ENCODE data around the gene NTM. TPM values are rescaled to one million over a fixed set of nuclear protein-coding genes. Genes with fewer than 3 reads are reported as not detected.

Gene NTM
- total and polyA plus RNA-seq, 2 donors (not counting 3 experiments of a cell fraction or from before 2014, with no cell fraction given), result 1.00 to 1.1 TPM

- no peak overlapping the region for H3K9ac ChIP-seq (replicated peaks; ENCODE audit: extremely low read depth, insufficient read depth, low read length)
- DNase-seq (ENCODE audit: low read depth, low spot score) (no peak), FAIRE-seq (no peak)
- BruUV-seq (replicated peaks), result no TSS peak
- POLR2A ChIA-PET, result no interaction called here
- no peak for TF ChIP-seq GATA2 (IDR thresholded peaks at IDR 0.05; ENCODE audit: insufficient read depth, insufficient read length, low read depth, low read length)
- H3K27ac ChIP-seq (ENCODE audit: insufficient read depth, low read depth, low read length), result no peak overlapping the region
- H3K4me1 ChIP-seq (ENCODE audit: control insufficient read depth, extremely low read depth, insufficient read depth, low read length), result no peaks in the 10 kb centered on the region
- no peak overlapping the region for H2AFZ ChIP-seq (ENCODE audit: low read depth, low read length)
- no peak overlapping the region for H3K4me3 ChIP-seq (replicated peaks in 1 of 3; ENCODE audit: insufficient read depth in 1 of 3, low read depth in 1 of 3, low read length in 3 of 3)
- no peaks in the 10 kb centered on the region for H3K9me1 ChIP-seq (replicated peaks; ENCODE audit: control insufficient read depth, extremely low read depth, insufficient read depth, low read length)
- H4K20me1 ChIP-seq (replicated peaks; ENCODE audit: control insufficient read depth, extremely low read depth, insufficient read depth, low read length), result no peaks in the 10 kb centered on the region
- no peaks in the 10 kb centered on the region for H3K27me3 ChIP-seq (ENCODE audit: control insufficient read depth in 2 of 2, insufficient read depth in 2 of 2, low read length in 2 of 2)
- intact Hi-C loops (cut with micrococcal nuclease) (no loop called here), dilution Hi-C loops (cut with MboI; ENCODE audit: extremely low pct_ligation_motif_present, low sequenced_read_pairs) (no loop called here)
- no peaks in the 10 kb centered on the region for H3K9me3 ChIP-seq (replicated peaks; ENCODE audit: control insufficient read depth, insufficient read depth, low read length)
- CTCF ChIA-PET, result no interaction called here
- H3K79me2 ChIP-seq (ENCODE audit: control insufficient read depth, insufficient read depth, low read length), result no peaks in the 10 kb centered on the region
- H3K4me2 ChIP-seq (ENCODE audit: insufficient read depth, low read length), result no peak overlapping the region
- no peaks in the 10 kb centered on the region for H3K36me3 ChIP-seq (ENCODE audit: control insufficient read depth in 2 of 2, extremely low read depth in 1 of 2, insufficient read depth in 2 of 2, low read length in 2 of 2)
These were observed 868.0 kb downstream of the NTM start for GRCh38 chr11:132238331-132238866.

GRCh38 chr11:132240374-132240773, 870.0 kb downstream of the NTM start:
- Histone ChIP-seq H3K4me3 (replicated peaks in 1 of 3; ENCODE audit: insufficient read depth in 1 of 3, low read depth in 1 of 3, low read length in 3 of 3) (no peak overlapping the region), H3K36me3 (ENCODE audit: control insufficient read depth in 2 of 2, extremely low read depth in 1 of 2, insufficient read depth in 2 of 2, low read length in 2 of 2) (no peaks in the 10 kb centered on the region), H3K9me3 (replicated peaks; ENCODE audit: control insufficient read depth, insufficient read depth, low read length) (no peaks in the 10 kb centered on the region), H3K4me1 (ENCODE audit: control insufficient read depth, extremely low read depth, insufficient read depth, low read length) (no peaks in the 10 kb centered on the region), H2AFZ (ENCODE audit: low read depth, low read length) (no peak overlapping the region), H3K4me2 (ENCODE audit: insufficient read depth, low read length) (no peak overlapping the region), H3K79me2 (ENCODE audit: control insufficient read depth, insufficient read depth, low read length) (no peaks in the 10 kb centered on the region), H3K9me1 (replicated peaks; ENCODE audit: control insufficient read depth, extremely low read depth, insufficient read depth, low read length) (no peaks in the 10 kb centered on the region), H4K20me1 (replicated peaks; ENCODE audit: control insufficient read depth, extremely low read depth, insufficient read depth, low read length) (no peaks in the 10 kb centered on the region), H3K27me3 (ENCODE audit: control insufficient read depth in 2 of 2, insufficient read depth in 2 of 2, low read length in 2 of 2) (no peaks in the 10 kb centered on the region), H3K9ac (replicated peaks; ENCODE audit: extremely low read depth, insufficient read depth, low read length) (no peak overlapping the region), H3K27ac (ENCODE audit: insufficient read depth, low read depth, low read length) (no peak overlapping the region)
- ChIA-PET POLR2A (no interaction called here), CTCF (no interaction called here)
- no TSS peak for BruUV-seq (replicated peaks)
- no peak for TF ChIP-seq EZH2 (IDR thresholded peaks at IDR 0.05; ENCODE audit: borderline replicate concordance, low read depth, low read length, severe bottlenecking)
- TF ChIP-seq MYC (IDR thresholded peaks at IDR 0.05; ENCODE audit: low read depth, low read length), result no peak
- TF ChIP-seq MAX (IDR thresholded peaks at IDR 0.05; ENCODE audit: insufficient read depth, insufficient read length), result no peak
- no peak for TF ChIP-seq POLR2AphosphoS5 (IDR thresholded peaks at IDR 0.05; ENCODE audit: insufficient read depth, low read depth, low read length)
- TF ChIP-seq JUN (IDR thresholded peaks at IDR 0.05; ENCODE audit: borderline replicate concordance, insufficient read depth, insufficient read length, low read depth), result no peak
- no peak for TF ChIP-seq FOS (IDR thresholded peaks at IDR 0.05; ENCODE audit: borderline replicate concordance, insufficient read depth, low read length)
- TF ChIP-seq POLR2A (IDR thresholded peaks at IDR 0.05; ENCODE audit: low read depth, low read length), result no peak
- no peak for TF ChIP-seq CTCF (IDR thresholded peaks at IDR 0.05; ENCODE audit: extremely low read depth in 1 of 2, insufficient read depth in 1 of 2, low read depth in 1 of 2, low read length in 2 of 2)
- no peak for TF ChIP-seq GATA2 (IDR thresholded peaks at IDR 0.05; ENCODE audit: insufficient read depth, insufficient read length, low read depth, low read length)
- intact Hi-C loops (cut with micrococcal nuclease) (no loop called here), dilution Hi-C loops (cut with MboI; ENCODE audit: extremely low pct_ligation_motif_present, low sequenced_read_pairs) (no loop called here)
- DNase-seq (ENCODE audit: low read depth, low spot score) (no peak), FAIRE-seq (no peak)

Measured in endothelial cell of umbilical vein (primary cell).